ENCODE measurements around the gene DCTD.

- no peak for TF ChIP-seq POLR2A (IDR thresholded peaks at IDR 0.05; ENCODE audit: low read depth, low read length)
- no peak for TF ChIP-seq TAF1 (IDR thresholded peaks at IDR 0.05; ENCODE audit: borderline replicate concordance, low read depth, low read length)
- TF ChIP-seq POLR2AphosphoS5 (IDR thresholded peaks at IDR 0.05; ENCODE audit: low read depth, low read length): no peak
Observed at GRCh38 chr4:182893474-182894080, 23.6 kb downstream of the DCTD start.
